ENCODE results near the gene TNS1.

Gene TNS1

DNA sequence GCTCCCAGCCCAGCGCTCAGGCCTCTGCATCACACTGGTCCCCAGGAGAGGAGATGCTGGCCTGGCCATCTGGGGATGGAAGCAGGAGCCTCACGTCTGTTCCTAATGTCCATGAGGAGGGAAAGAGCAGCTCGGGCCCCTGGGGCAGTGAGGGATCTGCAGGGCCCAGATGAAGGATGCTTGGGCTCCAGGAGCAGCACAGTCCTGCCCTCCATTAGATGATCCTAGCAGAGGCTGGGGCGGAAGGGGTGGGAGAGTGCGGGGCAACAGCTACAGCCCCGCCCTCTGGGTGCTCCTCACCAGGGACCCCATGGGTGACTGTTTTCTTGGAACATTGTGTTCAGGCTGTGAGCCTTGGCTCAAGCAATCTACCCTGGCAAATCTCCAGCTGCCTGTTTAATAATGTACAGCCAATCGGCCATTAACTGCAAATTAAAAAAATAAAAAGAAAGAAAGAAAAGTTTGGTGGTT lies 49.7 kb downstream of the TNS1 start:
- Histone ChIP-seq H3K27me3 (ENCODE audit: insufficient read depth, low read length, poor library complexity, severe bottlenecking) (no peaks in the 10 kb centered on the region), H4K20me1 (ENCODE audit: insufficient read depth, low read length, poor library complexity, severe bottlenecking) (no peaks in the 10 kb centered on the region), H3K4me3 (ENCODE audit: low read length, poor library complexity, severe bottlenecking) (no peak overlapping the region), H3K79me2 (ENCODE audit: insufficient read depth, low read length) (no peaks in the 10 kb centered on the region), H3K9ac (ENCODE audit: low read depth, low read length, poor library complexity, severe bottlenecking) (no peak overlapping the region), H3K36me3 (ENCODE audit: insufficient read depth, low read length) (no peaks in the 10 kb centered on the region), H2AFZ (ENCODE audit: low read length) (no peak overlapping the region), H3F3A (ENCODE audit: low read depth) (no peaks in the 10 kb centered on the region), H3K4me1 (ENCODE audit: insufficient read depth, low read length, poor library complexity, severe bottlenecking) (no peaks in the 10 kb centered on the region), H3K9me3 (ENCODE audit: insufficient read depth, low read depth, low read length) (no peaks in the 10 kb centered on the region), H3K4me2 (ENCODE audit: low read depth, low read length, poor library complexity, severe bottlenecking) (no peak overlapping the region), H3K9me2 (replicated peaks; ENCODE audit: low read depth, low read length) (no peaks in the 10 kb centered on the region)
- TF ChIP-seq EZH2phosphoT487 (IDR thresholded peaks at IDR 0.05; ENCODE audit: borderline replicate concordance): no peak
- no peak for TF ChIP-seq CTCF (conservative IDR thresholded peaks at IDR 0.05; ENCODE audit: low read length)

DNA sequence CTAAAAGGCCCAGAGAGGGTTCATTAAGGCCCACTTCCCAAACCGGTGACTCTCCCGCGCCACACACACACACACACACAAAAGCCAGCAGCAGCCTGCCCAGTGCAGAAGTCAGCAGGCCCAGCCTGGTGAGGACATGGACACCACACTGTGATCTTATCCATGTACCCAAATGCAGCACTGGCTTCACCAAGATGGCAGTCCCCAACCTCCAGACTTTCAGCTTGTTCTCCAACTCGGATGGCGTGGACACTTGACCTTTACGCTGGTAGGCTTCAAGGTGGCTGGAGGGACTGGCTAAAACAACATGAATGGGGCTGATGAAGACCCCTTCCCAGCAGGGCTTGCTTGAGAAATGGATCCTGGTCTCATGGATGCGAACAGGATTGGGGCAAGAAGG lies 50.4 kb downstream of the TNS1 start:
- Histone ChIP-seq H2AFZ (ENCODE audit: low read length) (no peak overlapping the region), H3K27me3 (ENCODE audit: insufficient read depth, low read length, poor library complexity, severe bottlenecking) (no peaks in the 10 kb centered on the region), H3K4me2 (ENCODE audit: low read depth, low read length, poor library complexity, severe bottlenecking) (no peak overlapping the region), H3K9ac (ENCODE audit: low read depth, low read length, poor library complexity, severe bottlenecking) (no peak overlapping the region), H3K79me2 (ENCODE audit: insufficient read depth, low read length) (no peaks in the 10 kb centered on the region), H3K9me2 (replicated peaks; ENCODE audit: low read depth, low read length) (no peaks in the 10 kb centered on the region), H3K4me3 (ENCODE audit: low read length, poor library complexity, severe bottlenecking) (no peak overlapping the region), H3K4me1 (ENCODE audit: insufficient read depth, low read length, poor library complexity, severe bottlenecking) (no peaks in the 10 kb centered on the region), H3K9me3 (ENCODE audit: insufficient read depth, low read depth, low read length) (no peaks in the 10 kb centered on the region), H4K20me1 (ENCODE audit: insufficient read depth, low read length, poor library complexity, severe bottlenecking) (no peaks in the 10 kb centered on the region), H3F3A (ENCODE audit: low read depth) (no peaks in the 10 kb centered on the region), H3K36me3 (ENCODE audit: insufficient read depth, low read length) (no peaks in the 10 kb centered on the region)
- no peak for TF ChIP-seq EZH2phosphoT487 (IDR thresholded peaks at IDR 0.05; ENCODE audit: borderline replicate concordance)
- no peak for TF ChIP-seq CTCF (conservative IDR thresholded peaks at IDR 0.05; ENCODE audit: low read length)

GRCh38 chr2:217951521-217952247 lies 51.1 kb downstream of the TNS1 start:
- Histone ChIP-seq H4K20me1 (ENCODE audit: insufficient read depth, low read length, poor library complexity, severe bottlenecking) (no peaks in the 10 kb centered on the region), H3K4me1 (ENCODE audit: insufficient read depth, low read length, poor library complexity, severe bottlenecking) (no peaks in the 10 kb centered on the region), H3K36me3 (ENCODE audit: insufficient read depth, low read length) (no peaks in the 10 kb centered on the region)

More at GRCh38 chr2:217951521-217952247, 51.1 kb downstream of the TNS1 start:
- no peaks in the 10 kb centered on the region for H3F3A ChIP-seq (ENCODE audit: low read depth)
- no peaks in the 10 kb centered on the region for H3K79me2 ChIP-seq (ENCODE audit: insufficient read depth, low read length)
- H3K9ac ChIP-seq (ENCODE audit: low read depth, low read length, poor library complexity, severe bottlenecking): no peak overlapping the region
- H3K4me3 ChIP-seq (ENCODE audit: low read length, poor library complexity, severe bottlenecking): no peak overlapping the region
- no peak overlapping the region for H3K4me2 ChIP-seq (ENCODE audit: low read depth, low read length, poor library complexity, severe bottlenecking)
- no peaks in the 10 kb centered on the region for H3K9me3 ChIP-seq (ENCODE audit: insufficient read depth, low read depth, low read length)
- no peaks in the 10 kb centered on the region for H3K27me3 ChIP-seq (ENCODE audit: insufficient read depth, low read length, poor library complexity, severe bottlenecking)
- H3K9me2 ChIP-seq (replicated peaks; ENCODE audit: low read depth, low read length): no peaks in the 10 kb centered on the region
- TF ChIP-seq EZH2phosphoT487 (IDR thresholded peaks at IDR 0.05; ENCODE audit: borderline replicate concordance) (no peak), CTCF (conservative IDR thresholded peaks at IDR 0.05; ENCODE audit: low read length) (no peak)
- no peak overlapping the region for H2AFZ ChIP-seq (ENCODE audit: low read length)

Measured in Loucy (cell line).